GM12864 (cell line): ENCODE measurements around the gene IQSEC1.

ENCODE experiments used
- DNase-seq: peaks from one replicate; pipeline ENCODE4 v3.0.0-alpha.2; 2011; ENCODE audit warnings: low read depth
- H3K4me3 ChIP-seq: 2 replicates; pipeline ENCODE4 v1.5.1; 2011; ENCODE audit warnings: mild to moderate bottlenecking, low read depth, low read length, control low read depth
- CTCF ChIP-seq: IDR thresholded peaks from 2 replicates; pipeline ENCODE4 v1.5.1; 2011; ENCODE audit warnings: low read depth, mild to moderate bottlenecking, moderate library complexity, low read length, control low read depth, inconsistent platforms; ENCODE audit errors: missing control alignments

IQSEC1 gene

GRCh38 chr3:13006216-13006990 is 66.8 kb downstream of the IQSEC1 start:
- no peak for TF ChIP-seq CTCF
- DNase-seq: no peak

DNA sequence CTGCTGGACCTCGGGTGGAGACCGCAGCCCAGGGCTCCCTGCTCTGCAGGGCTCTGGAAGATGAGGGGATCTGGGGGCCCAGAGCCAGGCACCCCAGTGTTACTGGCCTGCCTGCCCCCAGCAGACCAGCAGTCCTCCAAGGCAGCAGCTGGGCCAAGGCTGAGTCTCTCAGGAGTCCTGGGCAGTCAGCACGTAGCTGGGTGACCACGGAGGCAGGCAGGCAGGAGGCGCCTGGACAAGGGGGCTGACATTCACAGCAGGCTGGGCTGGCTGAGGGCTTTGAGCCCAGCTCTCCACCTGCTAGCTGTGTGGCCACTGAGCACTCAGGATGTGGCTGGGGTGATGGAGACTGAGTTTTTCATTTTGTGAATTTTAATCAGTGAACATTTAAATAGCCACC is 67.9 kb downstream of the IQSEC1 start:
- no peak overlapping the region for H3K4me3 ChIP-seq
- no peak for TF ChIP-seq CTCF
- no peak for DNase-seq

More at GRCh38 chr3:13006216-13006990, 66.8 kb downstream of the IQSEC1 start:
- no peak overlapping the region for H3K4me3 ChIP-seq

- H3K4me3 ChIP-seq: no peak overlapping the region
- no peak for TF ChIP-seq CTCF
- DNase-seq: no peak
These were observed 68.9 kb downstream of the IQSEC1 start for GRCh38 chr3:13004376-13004775.

- H3K4me3 ChIP-seq: no peak overlapping the region
- DNase-seq: no peak
- no peak for TF ChIP-seq CTCF
These were observed 69.6 kb downstream of the IQSEC1 start for GRCh38 chr3:13003608-13004007.

DNA sequence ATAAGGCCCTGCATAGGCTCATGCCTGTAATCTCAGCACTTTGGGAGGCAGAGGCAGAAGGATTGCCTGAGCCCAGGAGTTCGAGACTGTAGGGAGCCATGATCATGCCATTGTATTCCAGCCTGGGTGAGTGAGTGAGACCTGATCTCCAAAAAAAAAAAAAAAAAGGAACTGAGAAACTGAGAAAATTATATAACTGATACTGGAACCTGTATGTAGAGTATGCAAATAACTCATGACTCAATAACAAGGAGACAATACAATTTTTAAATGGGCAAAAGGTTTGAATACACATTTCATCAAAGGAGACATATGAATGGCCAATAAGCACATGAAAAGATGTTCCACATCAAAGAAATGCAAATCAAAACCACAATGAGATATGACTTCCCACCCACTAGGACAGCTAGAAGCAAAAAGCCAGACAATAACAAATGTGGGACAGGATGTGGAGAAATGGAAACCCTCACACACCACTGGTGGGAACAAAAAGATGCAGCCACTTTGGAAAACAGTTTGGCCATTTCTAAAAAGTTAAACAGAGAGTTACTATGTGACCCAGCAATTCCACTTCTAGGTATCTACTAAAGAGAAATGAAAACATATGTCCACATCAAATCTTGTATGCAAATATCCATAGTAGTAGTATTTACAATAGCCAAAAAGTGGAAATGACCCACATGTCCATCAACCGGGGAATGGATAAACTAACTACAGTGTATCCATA is 70.7 kb downstream of the IQSEC1 start:
- H3K4me3 ChIP-seq: no peak overlapping the region
- TF ChIP-seq CTCF: no peak
- DNase-seq: no peak

DNA sequence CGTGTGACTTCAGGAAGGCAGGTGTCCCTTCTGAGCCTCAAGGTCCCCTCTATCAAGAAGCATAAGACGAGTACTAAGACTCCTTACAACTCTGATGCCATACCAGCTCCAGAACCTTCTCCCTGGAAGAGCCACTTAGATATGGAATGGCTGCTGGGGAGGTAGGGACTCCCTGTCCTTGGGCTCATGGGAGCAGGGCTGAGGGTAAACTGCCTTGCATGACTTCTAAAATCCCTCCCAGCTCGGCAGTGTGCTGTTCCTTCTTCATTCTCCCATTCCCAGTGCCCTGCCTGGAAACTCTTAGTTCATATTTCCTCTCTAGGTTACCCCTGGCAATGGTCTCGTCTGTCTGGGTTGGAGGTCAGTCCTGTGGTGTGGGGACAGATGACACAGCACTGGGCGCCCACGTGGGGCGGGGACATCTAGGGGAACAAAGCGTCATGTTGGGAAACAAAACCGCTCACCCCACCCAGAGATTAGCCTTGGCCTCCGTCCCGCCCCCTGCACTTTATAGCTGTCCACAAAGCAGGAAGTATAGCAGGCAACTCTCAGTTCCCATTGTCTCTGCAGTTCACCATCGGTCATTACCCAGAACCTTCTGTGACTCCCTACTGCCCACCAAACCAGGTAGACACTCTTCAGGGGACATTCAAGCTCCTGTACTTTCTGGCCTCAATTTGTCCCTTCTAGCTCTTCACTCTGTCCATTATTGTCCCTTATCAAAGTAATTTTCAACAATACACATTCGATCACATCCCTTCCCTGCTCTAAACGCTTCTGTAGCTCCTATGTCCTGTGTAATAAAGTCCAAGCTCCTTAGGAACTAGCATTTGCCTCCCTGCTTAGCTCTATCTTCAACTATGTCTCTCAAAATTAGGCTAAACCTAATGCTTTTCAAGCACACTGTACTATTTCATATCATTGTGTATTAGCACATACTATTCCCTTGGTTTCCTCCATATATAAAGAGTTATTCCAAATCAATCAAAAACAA is 73.8 kb downstream of the IQSEC1 start:
- no peak for DNase-seq
- no peak for TF ChIP-seq CTCF
- no peak overlapping the region for H3K4me3 ChIP-seq
